AG08396 (cell line): Measurements from ENCODE around the gene ATOH7.
"Not testable (repeated sequence)": the region's sequence is repeated elsewhere in the genome, so short reads cannot be mapped to it uniquely, and the experiment has no call there.

Experiments used
- DNase-seq: peaks from one replicate; pipeline ENCODE4 v3.0.0; 2012; ENCODE audit warnings: low spot score, mixed read lengths

The ATOH7 gene

GRCh38 chr10:68235581-68235980, 3.7 kb upstream of the ATOH7 start:
- DNase-seq: no peak

GRCh38 chr10:68235111-68235510, 3.2 kb upstream of the ATOH7 start:
- no peak for DNase-seq

GRCh38 chr10:68233046-68233445, 1.1 kb upstream of the ATOH7 start:
- no peak for DNase-seq

- peak; percentile 94 for DNase-seq
These were observed 652 bp downstream of the ATOH7 start for GRCh38 chr10:68231106-68231816.

GRCh38 chr10:68230268-68230667, 1.6 kb downstream of the ATOH7 start:
- DNase-seq: no peak

- no peak for DNase-seq
These were observed 7.1 kb downstream of the ATOH7 start for GRCh38 chr10:68224810-68225209.

GRCh38 chr10:68223535-68224165, 8.3 kb downstream of the ATOH7 start:
- DNase-seq: no peak

- DNase-seq: no peak
These were observed 9.5 kb downstream of the ATOH7 start for GRCh38 chr10:68222391-68222790.

GRCh38 chr10:68221196-68221595, 10.7 kb downstream of the ATOH7 start:
- no peak for DNase-seq

GRCh38 chr10:68218786-68219185, 13.1 kb downstream of the ATOH7 start:
- no peak for DNase-seq

- peak; percentile 35 for DNase-seq
These were observed 19.1 kb downstream of the ATOH7 start for GRCh38 chr10:68212721-68213352.

- DNase-seq: no peak
These were observed 20.2 kb downstream of the ATOH7 start for GRCh38 chr10:68211669-68212068.

GRCh38 chr10:68208424-68209042, 23.4 kb downstream of the ATOH7 start:
- peak; percentile 73 for DNase-seq

GRCh38 chr10:68202960-68203353, 29.0 kb downstream of the ATOH7 start:
- peak; percentile 28 for DNase-seq

- DNase-seq: no peak
These were observed 35.2 kb downstream of the ATOH7 start for GRCh38 chr10:68196701-68197100.

GRCh38 chr10:68195776-68196175, 36.1 kb downstream of the ATOH7 start:
- DNase-seq: not testable (repeated sequence)

GRCh38 chr10:68194290-68194689, 37.6 kb downstream of the ATOH7 start:
- DNase-seq: no peak

- no peak for DNase-seq
These were observed 39.8 kb downstream of the ATOH7 start for GRCh38 chr10:68192113-68192512.

GRCh38 chr10:68188835-68189234, 43.1 kb downstream of the ATOH7 start:
- DNase-seq: no peak

GRCh38 chr10:68185085-68185484, 46.8 kb downstream of the ATOH7 start:
- DNase-seq: no peak

- no peak for DNase-seq
These were observed 47.4 kb downstream of the ATOH7 start for GRCh38 chr10:68184546-68184945.
